SK-N-SH treated with all-trans-retinoic acid at 6 μM for 48 hours (cell line): ENCODE measurements around the gene GSTO2.

Experiments used
- ATAC-seq: fragments of 200-7000 bp; cut with Tn5 transposase; 3 replicates; pipeline ENCODE4 v1.9.1; 2020; ENCODE audit warnings: mild to moderate bottlenecking, moderate library complexity
- ARNTL ChIP-seq: fragments of 450-650 bp; formaldehyde crosslinking; IDR thresholded peaks from 2 replicates; pipeline ENCODE4 v1.5.0; 2020; ENCODE audit warnings: low read depth, mild to moderate bottlenecking, moderate library complexity, borderline replicate concordance
- BACH2 ChIP-seq: fragments of 250-450 bp; sonication (Bioruptor Pico); IDR thresholded peaks from 2 replicates; pipeline ENCODE4 v1.9.0; 2021; ENCODE audit warnings: mild to moderate bottlenecking, borderline replicate concordance
- CREB5 ChIP-seq: fragments of 250-450 bp; sonication (Bioruptor Pico); IDR thresholded peaks from 2 replicates; pipeline ENCODE4 v1.5.1; 2020; ENCODE audit warnings: low read depth, mild to moderate bottlenecking, moderate library complexity
- CSRNP3 ChIP-seq: fragments of 250-450 bp; sonication (Bioruptor Pico); IDR thresholded peaks from 2 replicates; pipeline ENCODE4 v1.5.1; 2021; ENCODE audit warnings: mild to moderate bottlenecking, moderate library complexity
- ESRRG ChIP-seq: fragments of 250-450 bp; sonication (Bioruptor Pico); IDR thresholded peaks from 2 replicates; pipeline ENCODE4 v1.6.1; 2021; ENCODE audit warnings: mild to moderate bottlenecking
- GLIS3 ChIP-seq: fragments of 250-450 bp; sonication (Bioruptor Pico); IDR thresholded peaks from 2 replicates; pipeline ENCODE4 v1.5.0; 2020; ENCODE audit warnings: mild to moderate bottlenecking, moderate library complexity
- ISL1 ChIP-seq: fragments of 250-450 bp; sonication (Bioruptor Pico); IDR thresholded peaks from 2 replicates; pipeline ENCODE4 v2.1.2; 2022; ENCODE audit warnings: mild to moderate bottlenecking, moderate library complexity
- OSR1 ChIP-seq: fragments of 250-450 bp; sonication (Bioruptor Pico); IDR thresholded peaks from 2 replicates; pipeline ENCODE4 v1.8.0; 2022; ENCODE audit warnings: moderate library complexity, mild to moderate bottlenecking, inconsistent platforms
- PPARA ChIP-seq: fragments of 250-450 bp; sonication (Bioruptor Pico); IDR thresholded peaks from 2 replicates; pipeline ENCODE4 v1.5.0; 2020; ENCODE audit warnings: mild to moderate bottlenecking, borderline replicate concordance
- RARB ChIP-seq: fragments of 250-450 bp; sonication (Bioruptor Pico); IDR thresholded peaks from 2 replicates; pipeline ENCODE4 v1.8.0; 2021; ENCODE audit warnings: mild to moderate bottlenecking, moderate library complexity
- SNAI2 ChIP-seq: fragments of 250-450 bp; sonication (Bioruptor Pico); IDR thresholded peaks from 2 replicates; pipeline ENCODE4 v1.5.0; 2020; ENCODE audit warnings: mild to moderate bottlenecking, moderate library complexity
- TCF4 ChIP-seq: fragments of 250-450 bp; sonication (Bioruptor Pico); IDR thresholded peaks from 2 replicates; pipeline ENCODE4 v1.8.0; 2021; ENCODE audit warnings: mild to moderate bottlenecking, moderate library complexity, borderline replicate concordance
- TOX ChIP-seq: fragments of 250-450 bp; sonication (Bioruptor Pico); IDR thresholded peaks from 2 replicates; pipeline ENCODE4 v1.8.0; 2021; ENCODE audit warnings: mild to moderate bottlenecking, moderate library complexity, borderline replicate concordance
- TSHZ2 ChIP-seq: fragments of 250-450 bp; sonication (Bioruptor Pico); IDR thresholded peaks from 2 replicates; pipeline ENCODE4 v1.5.0; 2020; ENCODE audit warnings: mild to moderate bottlenecking, moderate library complexity
- ZC3H10 ChIP-seq: fragments of 250-450 bp; sonication (Bioruptor Pico); IDR thresholded peaks from 2 replicates; pipeline ENCODE4 v1.5.1; 2021; ENCODE audit warnings: mild to moderate bottlenecking, moderate library complexity
- ZFP3 ChIP-seq: fragments of 250-450 bp; sonication (Bioruptor Pico); IDR thresholded peaks from 2 replicates; pipeline ENCODE4 v1.5.0; 2020; ENCODE audit warnings: mild to moderate bottlenecking, moderate library complexity
- ZNF565 ChIP-seq: fragments of 450-650 bp; formaldehyde crosslinking; conservative IDR thresholded peaks from 2 replicates; pipeline ENCODE4 v1.5.0; 2020; ENCODE audit warnings: low read depth, mild to moderate bottlenecking, moderate library complexity
- ZNF70 ChIP-seq: fragments of 450-650 bp; formaldehyde crosslinking; IDR thresholded peaks from 2 replicates; pipeline ENCODE4 v1.5.0; 2020; ENCODE audit warnings: mild to moderate bottlenecking, moderate library complexity
- ZNF8 ChIP-seq: fragments of 450-650 bp; formaldehyde crosslinking; IDR thresholded peaks from 2 replicates; pipeline ENCODE4 v1.5.0; 2020; ENCODE audit warnings: mild to moderate bottlenecking, moderate library complexity
- TF ChIP-seq, protein P1 (sequence below): fragments of 250-450 bp; sonication (Bioruptor Pico); IDR thresholded peaks from 2 replicates; pipeline ENCODE4 v1.8.0; 2020; ENCODE audit warnings: mild to moderate bottlenecking, moderate library complexity, borderline replicate concordance

GSTO2 gene

DNA sequence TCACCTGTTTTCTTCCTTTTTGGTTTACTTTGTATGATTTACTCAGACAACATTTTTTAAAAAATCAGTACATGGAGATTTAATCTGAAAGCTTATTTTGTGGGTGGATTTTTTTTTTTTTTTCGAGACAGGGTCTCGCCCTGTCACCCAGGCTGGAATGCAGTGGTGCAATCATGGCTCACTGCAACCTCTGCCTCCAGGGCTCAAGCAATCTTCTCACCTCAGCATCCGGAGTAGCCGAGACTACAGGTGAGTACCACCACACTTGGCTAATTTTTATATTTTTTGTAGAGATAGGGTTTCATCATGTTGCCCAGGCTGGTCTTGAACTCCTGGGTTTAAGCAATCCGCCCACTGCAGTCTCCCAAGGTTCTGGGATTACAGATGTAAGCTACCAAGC is 11.7 kb upstream of the GSTO2 start:
- no peak for TF ChIP-seq ARNTL (CRISPR knock-in tag)
- TF ChIP-seq, protein P1, sequence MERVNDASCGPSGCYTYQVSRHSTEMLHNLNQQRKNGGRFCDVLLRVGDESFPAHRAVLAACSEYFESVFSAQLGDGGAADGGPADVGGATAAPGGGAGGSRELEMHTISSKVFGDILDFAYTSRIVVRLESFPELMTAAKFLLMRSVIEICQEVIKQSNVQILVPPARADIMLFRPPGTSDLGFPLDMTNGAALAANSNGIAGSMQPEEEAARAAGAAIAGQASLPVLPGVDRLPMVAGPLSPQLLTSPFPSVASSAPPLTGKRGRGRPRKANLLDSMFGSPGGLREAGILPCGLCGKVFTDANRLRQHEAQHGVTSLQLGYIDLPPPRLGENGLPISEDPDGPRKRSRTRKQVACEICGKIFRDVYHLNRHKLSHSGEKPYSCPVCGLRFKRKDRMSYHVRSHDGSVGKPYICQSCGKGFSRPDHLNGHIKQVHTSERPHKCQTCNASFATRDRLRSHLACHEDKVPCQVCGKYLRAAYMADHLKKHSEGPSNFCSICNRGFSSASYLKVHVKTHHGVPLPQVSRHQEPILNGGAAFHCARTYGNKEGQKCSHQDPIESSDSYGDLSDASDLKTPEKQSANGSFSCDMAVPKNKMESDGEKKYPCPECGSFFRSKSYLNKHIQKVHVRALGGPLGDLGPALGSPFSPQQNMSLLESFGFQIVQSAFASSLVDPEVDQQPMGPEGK: no peak
- TF ChIP-seq SNAI2: no peak
- TF ChIP-seq BACH2: no peak
- ATAC-seq: no peak

DNA sequence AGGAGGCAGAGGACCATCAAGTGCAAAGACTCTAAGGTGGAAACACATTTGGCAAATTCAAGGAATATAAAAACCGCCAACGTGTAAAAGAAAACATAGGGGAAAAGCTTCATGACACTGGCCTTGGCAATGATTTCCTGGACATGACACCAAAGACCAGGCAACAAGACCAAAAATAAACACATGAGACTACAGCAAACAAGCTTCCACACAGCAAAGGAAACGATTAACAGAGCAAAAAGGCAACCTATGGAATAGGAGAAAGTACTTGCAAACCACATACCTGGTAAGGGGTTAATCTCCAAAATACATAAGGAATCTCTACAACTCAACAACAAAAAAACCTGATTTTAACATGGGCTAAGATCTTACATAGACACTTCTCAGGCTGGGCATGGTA is 10.8 kb upstream of the GSTO2 start:
- TF ChIP-seq TSHZ2 (CRISPR knock-in tag) (no peak), ZNF565 (CRISPR knock-in tag) (no peak), PPARA (CRISPR knock-in tag) (no peak), OSR1 (CRISPR knock-in tag) (no peak), GLIS3 (CRISPR knock-in tag) (no peak), CSRNP3 (CRISPR knock-in tag) (no peak), ZFP3 (CRISPR knock-in tag) (no peak), ZNF8 (no peak)
- TF ChIP-seq, all 23 proteins: peak for 0
- ATAC-seq: no peak

- TF ChIP-seq CSRNP3 (CRISPR knock-in tag) (no peak), ZNF70 (CRISPR knock-in tag) (no peak), ZC3H10 (CRISPR knock-in tag) (no peak), ESRRG (CRISPR knock-in tag) (no peak), RARB (CRISPR knock-in tag) (no peak), OSR1 (CRISPR knock-in tag) (no peak), ISL1 (CRISPR knock-in tag) (no peak), TOX (CRISPR knock-in tag) (no peak), SNAI2 (no peak), BACH2 (no peak)
- ATAC-seq: no peak
Measured at GRCh38 chr10:104259456-104259855, 9.5 kb upstream of the GSTO2 start.

DNA sequence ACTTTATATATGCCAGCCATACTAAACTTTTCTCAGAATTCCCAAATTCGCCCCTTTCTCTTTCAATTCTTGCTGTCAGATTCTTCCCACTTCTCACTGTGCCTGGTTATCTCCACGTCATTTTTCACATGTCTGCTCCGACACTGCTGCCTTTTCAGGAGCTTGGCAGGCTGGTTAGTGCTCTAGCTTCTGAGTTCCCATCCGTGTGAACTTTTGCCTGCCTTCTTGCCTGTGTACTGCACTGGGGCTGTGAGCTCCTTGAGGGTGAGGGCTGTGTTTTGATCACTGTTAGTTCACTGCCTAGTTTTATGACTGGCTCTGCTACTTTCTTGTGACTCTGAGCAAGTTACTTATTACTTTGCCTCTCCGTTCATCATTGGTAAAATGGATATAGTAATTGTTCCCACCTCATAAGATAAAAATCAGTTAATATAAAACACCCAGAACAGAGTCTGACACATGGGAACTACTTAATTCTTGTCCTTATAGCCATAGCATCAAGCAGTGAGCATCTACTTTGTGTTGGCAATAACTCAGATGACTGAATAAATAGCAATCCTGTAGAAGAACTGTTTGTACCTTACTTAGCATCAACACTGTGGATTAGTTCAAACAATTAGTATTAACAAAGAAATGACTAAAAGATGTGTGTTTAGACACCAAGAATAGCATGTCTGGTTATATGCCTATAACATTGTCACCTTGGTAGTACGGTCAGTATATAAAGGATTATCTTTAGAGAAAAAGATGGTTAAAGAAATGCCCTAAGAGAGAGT is 8.8 kb upstream of the GSTO2 start:
- no peak for TF ChIP-seq TOX (CRISPR knock-in tag)
- TF ChIP-seq ZNF565 (CRISPR knock-in tag): no peak
- TF ChIP-seq ZC3H10 (CRISPR knock-in tag): no peak
- no peak for TF ChIP-seq CSRNP3 (CRISPR knock-in tag)
- TF ChIP-seq ZNF8: no peak
- no peak for TF ChIP-seq ISL1 (CRISPR knock-in tag)
- no peak for TF ChIP-seq ZNF70 (CRISPR knock-in tag)
- TF ChIP-seq CREB5 (CRISPR knock-in tag): no peak
- TF ChIP-seq PPARA (CRISPR knock-in tag): no peak
- TF ChIP-seq OSR1 (CRISPR knock-in tag): no peak
- TF ChIP-seq ESRRG (CRISPR knock-in tag): no peak
- no peak for TF ChIP-seq ARNTL (CRISPR knock-in tag)
- no peak for TF ChIP-seq SNAI2
- TF ChIP-seq ZFP3 (CRISPR knock-in tag): no peak
- no peak for TF ChIP-seq TCF4 (CRISPR knock-in tag)
- peak; percentile 42 for ATAC-seq
